Stimulated activated CD8-positive, alpha-beta memory T cell treated with anti-CD3 and anti-CD28 coated beads, Interleukin-12 subunit alpha, Interleukin-12 subunit beta, amount 100 ng/mL, for 4 hours (primary cell): Measurements from ENCODE around the gene DNAI1.
"Not testable (repeated sequence)": the region's sequence is repeated elsewhere in the genome, so short reads cannot be mapped to it uniquely, and the experiment has no call there.

Experiments
- DNase-seq: peaks from one replicate; pipeline ENCODE4 v3.0.0-alpha.2; 2020; ENCODE audit warnings: low read depth

DNAI1 gene

DNA sequence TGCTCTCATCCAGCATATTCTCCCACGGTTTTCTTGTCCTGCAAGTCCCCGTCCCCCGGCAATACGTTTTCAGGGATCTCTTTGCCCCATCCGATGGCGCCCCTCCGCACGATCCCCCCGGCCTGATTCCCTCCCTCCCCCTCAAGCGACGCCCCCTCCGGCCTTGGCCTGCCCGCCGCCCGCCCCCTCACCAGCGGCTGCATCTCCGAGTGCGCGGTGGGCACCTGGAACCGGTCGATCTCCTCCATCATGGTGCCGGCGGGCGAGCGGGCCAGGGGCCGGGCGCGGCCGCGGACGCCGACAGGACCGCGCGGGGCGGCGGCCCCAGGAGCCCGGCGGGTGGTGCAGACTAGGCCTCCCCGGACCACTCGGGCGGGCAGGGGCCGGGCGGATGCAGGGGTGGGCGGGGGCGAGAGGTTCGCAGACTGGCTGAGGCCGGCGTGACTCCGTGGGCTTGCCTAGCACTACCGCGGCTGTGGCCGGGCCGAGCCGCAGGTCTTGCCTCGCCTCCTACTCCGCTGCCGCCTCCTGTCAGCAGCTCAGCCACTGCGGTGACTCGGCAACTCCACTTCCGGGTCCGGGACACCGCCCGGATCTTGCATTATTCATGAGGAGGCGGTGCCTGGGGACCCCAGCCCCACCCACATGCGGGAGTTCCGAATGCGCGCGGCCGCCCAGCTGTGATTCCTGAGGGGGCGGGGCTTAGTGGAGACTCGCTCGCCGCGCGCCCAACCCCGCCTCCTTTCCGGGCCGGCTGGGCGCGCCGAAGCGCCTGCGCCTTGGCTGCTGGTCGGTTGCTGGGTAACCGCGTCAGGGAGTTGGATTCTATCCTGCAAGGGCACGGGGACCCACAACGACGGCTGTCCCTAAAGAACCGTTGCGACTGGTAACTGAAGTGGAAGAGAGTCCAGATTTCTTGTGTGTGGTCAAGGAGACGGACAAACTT lies at the start of gene DNAI1, which contains the start of gene FAM219A:
DNAI1 (plus strand) TSS at position 793 of the 946 bp plus-strand sequence. CDS start 201 bp downstream, outside the sequence.
FAM219A (minus strand) TSS at position 558 of the 946 bp plus-strand sequence; CDS start at position 251, 307 bp downstream.
- peak; percentile 99 for DNase-seq

DNA sequence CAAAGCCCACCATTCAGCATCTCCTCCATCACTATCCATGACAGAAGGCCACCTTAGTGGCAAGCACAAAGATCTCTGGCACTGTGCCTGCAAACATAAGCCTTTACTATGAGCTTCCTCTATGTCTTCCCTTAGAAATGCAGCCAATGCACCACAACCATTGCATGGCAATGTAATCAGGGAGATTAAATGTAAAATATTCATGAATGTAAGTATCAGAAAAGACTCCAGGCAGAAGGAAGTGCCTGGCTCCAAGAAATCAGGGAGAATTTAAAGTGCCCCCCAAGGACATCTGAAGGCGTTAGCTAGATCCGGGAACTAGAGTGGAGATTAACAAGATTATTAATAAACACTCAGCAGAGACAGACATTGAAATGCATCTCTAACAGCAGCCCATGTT lies 49.5 kb upstream of the DNAI1 start:
- no peak for DNase-seq

DNA sequence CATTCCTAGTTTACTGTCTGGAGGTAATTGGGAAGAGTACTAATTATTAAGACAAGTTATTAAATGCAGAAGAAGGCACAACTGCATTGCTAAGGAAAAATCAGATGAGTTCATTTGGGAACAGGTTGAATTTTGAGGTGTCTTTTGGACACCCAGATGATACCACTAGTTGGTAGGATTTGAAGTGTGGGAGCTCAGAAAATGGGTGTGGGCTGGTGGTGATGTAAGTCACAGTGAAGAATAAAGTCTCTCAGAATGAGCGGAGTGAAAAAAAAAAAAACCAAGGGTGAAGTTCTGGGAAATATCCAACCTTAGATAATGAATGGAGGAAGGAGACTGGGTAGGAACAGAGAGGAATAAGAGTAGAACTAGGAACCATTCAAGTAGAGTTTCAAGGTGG lies 46.3 kb upstream of the DNAI1 start:
- no peak for DNase-seq

DNA sequence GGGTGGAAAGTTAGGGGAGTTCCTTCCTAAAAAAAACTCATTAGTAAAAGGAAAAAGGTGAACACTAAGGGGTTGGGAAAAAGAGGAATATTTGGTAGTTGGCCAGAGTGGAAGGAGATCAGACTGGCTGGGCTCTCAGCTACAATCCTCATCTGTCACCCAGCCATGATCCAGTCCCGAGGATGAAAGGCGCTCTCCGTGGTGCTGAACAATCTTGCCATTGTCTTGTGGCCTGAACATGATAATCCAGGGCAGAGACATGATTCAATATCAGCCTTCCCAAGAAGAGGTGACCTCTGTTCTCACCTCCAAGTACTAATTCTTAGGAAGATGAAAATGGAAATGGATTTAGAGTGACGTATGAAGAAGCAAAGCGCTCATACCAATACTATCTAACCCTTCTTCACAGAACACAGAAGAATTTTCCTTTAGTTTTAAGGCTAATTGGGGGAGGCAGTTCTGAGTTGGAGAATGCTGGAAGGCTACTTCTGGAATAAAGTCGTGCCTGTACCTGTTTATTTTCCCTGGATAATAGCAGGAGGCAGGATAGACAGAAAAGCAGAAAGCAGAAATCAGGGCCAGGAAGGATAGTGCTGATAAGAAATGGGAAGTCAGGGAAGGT lies 45.3 kb upstream of the DNAI1 start:
- no peak for DNase-seq

DNA sequence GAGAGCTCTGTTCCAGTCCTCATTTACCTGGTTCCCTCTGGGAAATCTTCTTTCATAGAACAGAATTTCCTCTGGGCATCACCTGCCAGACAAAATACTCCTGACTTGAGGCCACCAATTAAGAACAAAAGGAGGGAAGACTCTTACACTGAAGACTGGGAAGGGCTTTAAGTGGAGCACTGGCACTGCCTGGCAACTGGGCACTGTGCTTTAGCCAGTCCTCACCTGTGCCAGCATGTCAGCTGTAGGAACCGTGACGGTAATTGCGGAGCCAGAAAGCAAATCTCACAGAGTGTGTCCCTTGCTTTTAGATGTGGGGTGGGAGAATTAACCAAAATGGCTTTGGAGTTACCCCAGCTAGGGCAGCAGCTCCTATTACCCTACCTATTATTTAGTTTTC lies 40.9 kb upstream of the DNAI1 start:
- DNase-seq, result no peak

DNA sequence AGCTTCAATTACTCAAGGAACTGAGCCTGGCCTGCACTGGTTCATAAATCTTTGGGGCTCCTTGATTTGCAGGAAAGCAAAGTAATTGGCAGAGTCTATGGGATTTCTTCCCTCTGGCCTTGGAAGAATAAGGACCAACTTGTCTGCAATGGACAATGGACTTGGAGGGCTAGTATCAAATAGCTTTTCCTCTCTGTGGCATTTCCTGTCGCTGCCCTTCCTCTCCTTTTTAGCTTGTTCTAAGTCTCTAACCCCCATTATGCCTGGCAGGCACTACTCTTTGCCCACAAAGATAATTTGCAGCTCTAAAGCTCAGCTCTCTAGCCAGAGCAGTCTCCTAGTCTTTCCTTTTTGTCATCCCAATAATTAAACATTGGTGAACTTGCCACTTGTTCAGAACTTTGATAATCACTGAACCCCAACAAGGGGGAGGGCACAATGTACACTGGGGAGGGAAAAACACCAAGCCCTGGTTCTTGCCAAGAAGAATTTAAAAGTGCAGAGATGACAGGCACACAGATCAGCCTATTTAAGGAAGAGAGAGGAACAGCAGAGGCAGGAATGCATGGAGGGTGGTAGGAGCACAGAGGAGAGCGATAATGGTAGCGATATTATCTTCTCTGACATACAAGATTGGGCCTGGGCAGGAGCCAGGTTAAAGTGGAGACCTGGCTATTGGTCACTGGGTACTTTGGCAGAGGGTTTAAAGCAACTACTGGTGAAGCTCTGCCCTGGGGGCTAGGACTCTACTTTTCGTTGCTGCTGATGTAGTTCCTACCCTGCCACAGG lies 38.7 kb upstream of the DNAI1 start:
- no peak for DNase-seq

DNA sequence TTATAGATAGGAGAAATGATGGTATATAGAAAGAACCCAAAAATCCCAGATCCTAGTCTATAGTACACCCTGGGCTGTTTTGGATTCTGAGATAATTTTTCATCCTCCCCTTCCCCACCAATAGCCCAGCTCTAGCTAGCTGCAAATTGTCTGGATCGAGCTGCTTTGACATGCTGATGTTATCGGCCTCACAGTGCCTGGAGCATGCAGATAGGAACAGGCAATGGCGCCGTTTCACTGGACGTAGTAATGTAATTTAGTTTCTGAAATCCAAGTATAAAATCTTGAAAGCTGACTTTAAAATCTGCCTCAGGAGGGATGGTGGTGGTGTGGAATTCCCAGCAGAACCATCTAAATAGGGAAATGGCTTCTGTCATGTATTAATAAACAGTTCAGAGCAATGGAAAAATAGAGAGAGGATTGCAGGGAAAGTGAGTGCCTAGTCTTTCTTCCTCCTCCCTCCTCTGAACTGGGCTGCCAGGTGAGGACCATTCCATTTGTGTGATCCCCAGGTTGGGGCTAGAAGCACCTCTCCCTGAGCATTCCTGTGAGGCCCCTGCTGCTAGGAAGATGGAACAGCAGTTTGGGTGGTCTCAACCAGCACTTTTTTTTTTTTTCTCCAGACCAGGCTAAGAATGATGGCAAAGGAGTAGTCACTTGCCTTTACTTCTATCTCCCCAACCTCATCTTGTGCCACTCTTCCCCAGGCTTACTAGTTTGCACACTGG lies 32.1 kb upstream of the DNAI1 start:
- DNase-seq, result no peak

DNA sequence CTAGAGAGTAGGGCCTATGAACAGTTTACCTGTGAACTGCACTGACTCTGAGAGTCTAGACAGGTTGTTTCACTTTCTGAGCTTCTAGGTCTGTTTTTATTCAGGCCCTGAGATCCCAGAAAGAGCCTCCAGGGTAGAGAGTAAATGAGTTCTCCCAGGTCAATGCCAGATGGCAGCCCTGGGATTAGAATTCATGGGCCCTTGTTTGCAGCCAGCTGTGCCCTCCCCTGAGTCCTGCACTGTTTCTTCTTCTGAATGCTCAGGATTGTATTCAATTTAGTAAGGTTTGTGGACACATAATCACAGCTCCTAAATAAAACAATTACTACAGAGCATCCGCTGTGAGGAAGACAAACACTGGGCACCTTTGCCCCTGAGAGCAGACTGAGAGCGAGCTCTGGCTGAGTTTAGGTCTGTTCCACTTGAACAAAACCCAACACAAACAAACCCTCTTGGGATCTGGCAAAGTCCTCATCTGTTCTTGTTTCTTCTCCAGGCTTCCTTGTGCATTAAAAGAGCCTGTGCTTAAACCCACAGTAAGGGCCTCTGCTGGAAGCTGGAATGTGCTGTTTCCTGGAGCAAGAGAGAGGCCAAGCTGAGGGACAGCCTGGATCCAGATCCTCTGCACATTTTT lies 30.2 kb upstream of the DNAI1 start:
- DNase-seq, result no peak

DNA sequence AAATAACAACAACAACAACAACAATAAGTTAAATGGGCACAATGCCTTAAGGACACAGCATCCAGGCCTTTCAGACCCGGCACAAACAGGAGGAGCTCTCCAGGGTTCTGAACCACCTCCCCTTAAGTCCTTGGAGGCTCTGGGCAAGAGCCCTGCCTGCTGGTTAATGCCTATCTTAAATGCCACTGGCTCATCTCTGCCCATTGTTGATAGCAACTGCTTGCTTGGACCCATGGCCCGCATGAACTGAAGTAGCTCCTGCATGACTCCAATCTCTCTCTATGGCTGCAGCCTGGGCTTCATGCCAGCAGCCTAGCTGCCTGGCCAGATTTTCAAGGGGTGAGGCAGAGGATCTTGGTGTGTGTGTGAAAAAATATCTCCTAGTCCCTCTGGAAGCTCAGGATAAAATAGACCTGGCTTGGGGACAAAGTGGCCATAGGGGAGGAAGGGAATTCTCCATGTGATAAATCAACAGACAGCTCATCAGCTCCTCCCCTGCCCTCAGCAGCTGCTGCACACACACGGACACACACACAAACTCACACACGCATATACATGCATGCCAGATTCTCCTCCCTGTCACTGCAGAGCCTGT lies 27.7 kb upstream of the DNAI1 start:
- no peak for DNase-seq

DNA sequence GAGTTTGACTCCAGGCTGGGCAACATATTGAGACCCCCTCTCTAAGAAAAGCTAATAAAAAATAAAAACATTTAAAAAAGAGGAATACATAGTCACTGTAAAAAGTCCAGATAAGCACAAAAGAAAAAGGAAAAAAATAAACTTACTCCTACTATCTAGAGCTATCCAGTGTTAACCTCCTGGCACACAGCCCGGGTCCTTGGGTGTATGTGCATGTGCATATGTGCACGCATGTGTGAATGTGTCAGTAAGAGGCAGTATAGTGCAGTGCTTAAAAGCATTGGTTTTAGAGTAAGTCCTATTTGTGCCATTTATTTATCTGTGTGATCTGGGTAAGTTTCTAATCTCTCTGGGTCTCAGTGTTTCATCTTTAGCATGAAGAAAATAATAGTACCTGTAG lies 26.9 kb upstream of the DNAI1 start:
- DNase-seq, result no peak

DNA sequence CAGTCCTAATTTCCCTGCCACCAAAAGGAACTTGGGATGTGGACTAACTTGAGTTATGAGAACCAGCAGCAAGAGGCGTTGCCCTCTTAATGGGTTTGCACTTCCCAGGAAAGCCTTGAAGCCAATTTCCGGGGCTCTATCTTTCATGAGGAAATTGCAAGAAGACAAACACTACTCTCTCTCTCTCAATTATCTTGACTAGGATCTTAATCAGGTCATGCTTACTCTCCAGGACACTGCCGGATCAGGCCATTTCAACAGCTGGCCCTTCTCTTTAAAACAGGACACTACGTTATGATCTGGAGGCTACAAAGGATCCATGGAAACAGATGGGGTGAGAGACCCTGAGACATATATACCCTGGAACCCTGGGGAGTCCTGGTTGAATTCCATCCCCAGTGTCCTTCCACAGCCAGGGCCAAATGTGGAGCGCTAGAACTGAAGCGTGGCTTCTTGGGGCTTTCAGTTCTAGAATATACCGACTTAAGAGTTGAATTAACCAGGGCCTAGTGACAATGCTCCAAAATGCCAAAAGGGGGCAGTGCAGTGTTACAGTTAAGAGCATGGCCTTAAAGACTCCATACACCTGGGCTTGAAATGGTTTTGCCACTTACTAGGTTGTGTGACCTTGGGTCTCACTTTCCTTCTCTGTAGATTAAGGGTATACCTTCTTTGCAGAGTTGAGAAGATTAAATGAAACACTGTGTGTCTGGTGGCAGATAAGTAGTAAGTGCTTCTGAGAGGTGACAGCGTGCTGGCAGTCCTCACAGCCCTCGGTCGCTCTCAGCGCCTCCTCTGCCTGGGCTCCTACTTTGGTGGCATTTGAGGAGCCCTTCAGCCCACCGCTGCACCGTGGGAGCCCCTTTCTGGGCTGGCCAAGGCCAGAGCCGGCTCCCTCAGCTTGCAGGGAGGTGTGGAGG lies 21.3 kb upstream of the DNAI1 start:
- DNase-seq, result peak; percentile 15

DNA sequence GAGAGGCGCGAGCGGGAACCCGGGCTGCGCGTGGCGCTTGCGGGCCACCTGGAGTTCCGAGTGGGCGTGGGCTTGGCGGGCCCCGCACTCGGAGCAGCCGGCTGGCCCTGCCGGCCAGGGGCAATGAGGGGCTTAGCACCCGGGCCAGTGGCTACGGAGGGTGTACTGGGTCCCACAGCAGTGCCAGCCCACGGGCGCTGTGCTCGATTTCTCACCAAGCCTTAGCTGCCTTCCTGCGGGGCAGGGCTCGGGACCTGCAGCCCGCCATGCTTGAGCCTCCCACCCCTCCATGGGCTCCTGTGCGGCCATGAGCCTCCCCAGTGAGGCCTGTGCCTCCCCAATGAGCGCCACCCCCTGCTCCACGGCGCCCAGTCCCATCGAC lies 20.7 kb upstream of the DNAI1 start:
- DNase-seq, result not testable (repeated sequence)

DNA sequence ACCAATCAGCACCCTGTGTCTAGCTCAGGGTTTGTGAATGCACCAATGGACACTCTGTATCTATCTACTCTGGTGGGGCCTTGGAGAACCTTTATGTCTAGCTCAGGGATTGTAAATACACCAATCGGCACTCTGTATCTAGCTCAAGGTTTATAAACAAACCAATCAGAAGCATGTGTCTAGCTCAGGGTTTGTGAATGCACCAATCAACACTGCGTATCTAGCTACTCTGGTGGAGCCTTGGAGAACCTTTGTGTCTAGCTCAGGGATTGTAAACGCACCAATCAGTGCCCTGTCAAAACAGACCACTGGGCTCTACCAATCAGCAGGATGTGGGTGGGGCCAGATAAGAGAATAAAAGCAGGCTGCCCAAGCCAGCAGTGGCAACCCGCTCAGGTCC lies 20.1 kb upstream of the DNAI1 start:
- not testable (repeated sequence) for DNase-seq

DNA sequence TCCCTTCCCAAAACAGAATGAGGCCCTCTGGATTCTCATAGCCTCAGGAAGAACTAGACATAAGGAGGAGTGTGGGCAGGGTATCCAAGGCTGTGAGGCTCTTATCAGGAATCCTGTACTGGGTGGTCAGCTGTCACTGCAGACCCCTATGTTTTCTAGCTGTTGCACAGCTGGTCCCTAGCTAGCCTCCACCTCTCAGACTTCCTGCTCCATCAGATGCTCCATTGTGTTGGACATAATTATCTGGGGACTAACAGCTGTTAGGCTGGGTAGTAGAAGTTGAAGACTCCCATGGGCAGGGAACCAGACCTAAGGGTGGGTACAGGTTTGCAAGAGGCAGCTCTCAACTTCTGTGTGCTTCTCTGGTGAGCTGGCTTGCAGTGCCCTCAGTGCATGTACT lies 18.6 kb upstream of the DNAI1 start:
- no peak for DNase-seq

DNA sequence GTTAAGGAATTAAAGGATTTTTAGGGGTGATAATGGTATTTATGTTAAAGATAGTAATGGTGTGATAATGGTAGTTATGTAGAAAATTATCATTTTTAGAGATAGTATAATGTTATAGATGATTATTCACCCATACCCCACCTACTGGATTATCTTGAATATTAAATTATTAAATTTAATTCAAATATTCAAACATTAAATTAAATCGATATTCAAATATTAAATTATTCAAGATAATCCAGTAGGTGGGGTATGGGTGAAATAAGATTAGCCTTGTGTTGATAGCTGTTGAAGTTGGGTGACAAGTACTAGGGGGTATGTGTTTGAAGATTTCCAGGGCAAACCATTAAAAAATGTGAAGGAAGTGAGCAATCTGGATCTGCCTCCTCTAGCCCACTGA lies 15.8 kb upstream of the DNAI1 start:
- no peak for DNase-seq

DNA sequence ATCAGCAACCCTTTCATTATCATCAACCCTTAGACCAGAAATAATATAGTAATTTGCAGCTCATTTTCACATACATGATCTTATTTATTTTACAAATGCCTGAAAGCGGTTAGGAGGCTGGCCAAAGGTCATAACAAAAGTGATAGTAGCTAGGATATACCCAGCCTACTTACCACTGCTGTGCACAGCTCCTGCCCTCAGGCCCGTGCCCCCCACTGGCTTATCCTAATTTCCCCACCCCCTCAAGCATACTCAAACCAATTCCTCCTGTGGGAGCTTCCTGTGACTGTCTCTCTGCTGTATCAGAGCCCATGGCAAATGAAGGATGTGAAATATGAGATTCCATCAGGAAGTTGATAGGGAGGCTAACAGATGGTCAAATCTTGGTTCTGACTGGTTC lies 15.1 kb upstream of the DNAI1 start:
- no peak for DNase-seq

DNA sequence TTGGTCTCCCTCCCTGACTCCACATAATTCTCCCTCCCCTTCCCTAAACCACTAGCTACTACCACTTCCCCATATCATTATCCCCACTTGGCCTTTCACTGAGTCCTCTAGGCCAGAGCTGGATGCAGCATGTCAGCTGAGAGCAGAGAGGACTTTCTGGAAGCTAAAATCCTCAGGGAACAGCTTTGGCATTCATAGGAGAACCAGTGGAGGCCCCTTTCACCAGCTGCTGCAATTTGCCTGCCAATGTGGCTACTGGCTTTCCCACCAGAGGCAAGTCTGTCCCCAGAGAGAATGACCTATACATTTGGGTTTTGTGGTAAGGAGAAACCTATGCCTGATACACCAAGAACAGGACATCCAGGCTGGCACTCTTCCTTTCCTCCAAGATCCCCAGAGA lies 14.6 kb upstream of the DNAI1 start:
- DNase-seq, result no peak

DNA sequence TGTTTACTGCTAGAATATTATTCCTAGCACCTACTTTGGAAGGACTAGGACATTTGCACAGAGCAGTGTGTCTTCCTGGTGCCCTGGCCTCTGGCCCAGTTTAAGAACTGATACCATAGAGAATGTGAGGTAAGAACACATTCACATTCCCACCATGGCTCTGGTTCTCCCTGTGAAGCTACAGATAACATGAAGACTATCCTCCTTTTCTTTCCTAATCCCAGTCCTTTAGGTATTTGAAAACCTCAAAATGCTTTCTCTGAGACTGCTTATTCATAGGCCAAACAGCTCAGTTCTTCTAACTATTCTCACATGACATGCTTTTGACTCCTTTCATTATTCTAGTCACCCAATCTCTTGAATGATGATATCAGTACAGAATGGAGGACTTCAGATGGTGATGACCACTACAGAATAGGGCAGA lies 12.1 kb upstream of the DNAI1 start:
- DNase-seq, result no peak

DNA sequence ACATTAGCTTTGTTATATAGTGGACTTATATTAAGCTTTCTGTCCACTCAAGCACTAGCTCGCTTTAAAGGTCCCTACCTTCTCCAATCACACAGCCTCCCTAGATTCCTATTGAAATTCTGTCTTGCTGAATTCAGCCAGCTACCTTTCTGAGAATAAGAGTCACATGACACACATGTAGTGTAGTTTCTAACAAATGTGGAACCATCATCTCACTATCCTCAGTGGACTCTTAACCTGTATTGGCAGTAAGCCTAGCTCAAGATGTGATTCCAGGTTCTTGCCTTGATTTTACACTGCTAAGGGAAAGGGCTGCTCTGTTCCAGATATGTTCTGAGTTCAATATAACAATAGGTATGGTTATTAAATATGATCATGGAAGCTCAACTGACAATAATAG lies 11.7 kb upstream of the DNAI1 start:
- DNase-seq, result no peak

DNA sequence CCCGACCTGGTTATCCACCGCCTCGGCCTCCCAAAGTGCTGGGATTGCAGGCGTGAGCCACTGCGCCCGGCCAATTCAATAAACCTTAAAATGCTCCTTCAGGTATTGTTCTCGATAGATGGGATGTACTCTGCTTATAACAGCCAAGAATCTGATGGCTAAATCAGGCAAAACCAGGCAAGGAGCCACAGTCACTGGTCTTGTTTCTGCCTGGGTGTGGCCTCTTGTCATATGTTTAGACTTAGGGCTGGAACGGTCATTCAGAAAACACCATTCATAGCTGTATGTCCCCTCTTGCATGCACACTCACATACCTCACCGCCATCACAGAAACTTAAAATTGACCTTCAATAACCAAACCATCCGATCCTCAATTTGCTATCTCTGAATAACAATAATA lies 8.0 kb upstream of the DNAI1 start:
- DNase-seq, result no peak
